Lung (tissue), 12 donors: ENCODE results near the gene DENND5A. TPM values are rescaled to one million over a fixed set of nuclear protein-coding genes. Genes with fewer than 3 reads are reported as not detected.

Experiments used
- ATAC-seq: fragments of 200-7000 bp; cut with Tn5 transposase; one replicate; pipeline ENCODE4 v1.9.1; 2020; ENCODE audit warnings: moderate number of reproducible peaks; ENCODE audit not compliant: insufficient read depth, low FRiP score
- DNase-seq, 3 donors: peaks; one replicate each; pipeline ENCODE4 v3.0.0-alpha.2; 2013 to 2017
- H3K27ac ChIP-seq, 2 donors: one replicate each; pipeline ENCODE4 v1.5.1; 2013; ENCODE audit warnings: mild to moderate bottlenecking in 2 of 2, moderate library complexity in 2 of 2, control low read depth in 1 of 2, inconsistent platforms in 1 of 2, low read depth in 1 of 2, low read length in 1 of 2
- H3K27me3 ChIP-seq, 3 donors: one replicate each; pipeline ENCODE4 v1.5.1; 2013; ENCODE audit warnings: low read length in 2 of 3; ENCODE audit not compliant: control insufficient read depth in 3 of 3, insufficient read depth in 3 of 3
- H3K36me3 ChIP-seq, 4 donors: one replicate each; pipeline ENCODE4 v1.5.1; 2013; ENCODE audit warnings: low read length in 4 of 4, mild to moderate bottlenecking in 1 of 4, moderate library complexity in 1 of 4; ENCODE audit not compliant: control insufficient read depth in 4 of 4, insufficient read depth in 4 of 4
- H3K4me1 ChIP-seq, 5 donors: one replicate each; pipeline ENCODE4 v1.5.1; 2013; ENCODE audit warnings: low read length in 5 of 5, mild to moderate bottlenecking in 2 of 5, moderate library complexity in 1 of 5; ENCODE audit not compliant: control insufficient read depth in 5 of 5, insufficient read depth in 5 of 5
- H3K4me3 ChIP-seq: one replicate; pipeline ENCODE4 v1.5.1; 2013; ENCODE audit warnings: mild to moderate bottlenecking, control low read depth, moderate library complexity
- H3K9ac ChIP-seq, 2 donors: one replicate each; pipeline ENCODE4 v1.5.1; 2013; ENCODE audit warnings: low read length in 2 of 2, control low read depth in 1 of 2; ENCODE audit not compliant: insufficient read depth in 1 of 2
- H3K9me3 ChIP-seq, 4 donors: one replicate each; pipeline ENCODE4 v1.5.1; 2013; ENCODE audit warnings: low read length in 3 of 4, mild to moderate bottlenecking in 1 of 4, moderate library complexity in 1 of 4; ENCODE audit not compliant: control insufficient read depth in 4 of 4, insufficient read depth in 3 of 4
- WGBS, 2 donors: extraction: QIAGEN DNeasy Blood & Tissue Kit; methylation state at CpG; one replicate each; pipeline ENCODE4 v1.1.7; 2013; 5-methylcytosine and 5-hydroxymethylcytosine counted together
- polyA plus RNA-seq, 2 donors: library from polyadenylated mRNA; stranded (reverse); fragments of 200-250 nt; gene quantifications; one replicate each; pipeline ENCODE4 v1.2.1, GENCODE V29; 2013
- total RNA-seq, 2 donors: library from RNA; depleted of rRNA in 1 of 2; stranded (reverse); fragments of >200 nt in 1 of 2; gene quantifications; one replicate each; pipeline ENCODE4 v1.2.1, GENCODE V29; 2014 to 2021
- TF ChIP-seq, protein P1 (sequence below): IDR thresholded peaks from 2 replicates; pipeline ENCODE4 v1.5.1; 2012; ENCODE audit warnings: mild to moderate bottlenecking; ENCODE audit errors: control extremely low read depth, extremely low read depth
- donor health status: control.
- donor health status: control.
- donor health status: Bipolar disorder and iron deficiency.
- donor health status: healthy.
- donor health status: DM: yes; HTN: yes; CAD: no.

The DENND5A gene
- total and polyA plus RNA-seq, 4 donors, result 20.8 to 152 (median 112) TPM

DNA sequence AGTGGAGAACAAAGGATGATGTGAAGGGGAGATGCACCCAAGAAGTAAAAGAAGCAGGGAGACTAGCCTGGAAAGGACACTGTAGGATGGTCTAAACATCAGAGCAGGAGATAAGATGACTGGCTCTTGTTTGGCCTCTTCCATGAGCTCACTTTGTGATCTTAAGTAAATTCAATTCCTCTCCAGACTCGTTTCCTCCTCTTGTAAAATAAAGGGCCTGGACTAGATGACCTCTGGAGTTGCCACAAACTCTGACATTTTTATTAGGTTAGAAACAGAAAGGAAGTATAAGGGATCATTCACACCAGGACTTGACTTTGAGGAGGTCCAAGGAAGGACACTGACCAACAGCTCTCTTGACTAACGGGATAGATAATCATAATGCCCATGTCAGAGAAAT, 113.5 kb downstream of the DENND5A start:
- H3K4me3 ChIP-seq, result no peak overlapping the region
- peaks cover 0 to 2% (median 0%) of the 10 kb centered on the region in 5 donors for H3K4me1 ChIP-seq
- H3K27ac ChIP-seq, result no peak overlapping the region
- ATAC-seq (no peak), DNase-seq (no peak)
- H3K36me3 ChIP-seq, result peaks cover 28 to 49% (median 37%) of the 10 kb centered on the region in 4 donors
- H3K9me3 ChIP-seq, result peaks cover 0 to 2% (median 0%) of the 10 kb centered on the region in 4 donors
- no peaks in the 10 kb centered on the region for H3K27me3 ChIP-seq
- H3K9ac ChIP-seq, result no peak overlapping the region
- 72 to 85% methylated on average over 2 of the region's 2 CpGs for WGBS, 2 donors
- TF ChIP-seq, protein P1, sequence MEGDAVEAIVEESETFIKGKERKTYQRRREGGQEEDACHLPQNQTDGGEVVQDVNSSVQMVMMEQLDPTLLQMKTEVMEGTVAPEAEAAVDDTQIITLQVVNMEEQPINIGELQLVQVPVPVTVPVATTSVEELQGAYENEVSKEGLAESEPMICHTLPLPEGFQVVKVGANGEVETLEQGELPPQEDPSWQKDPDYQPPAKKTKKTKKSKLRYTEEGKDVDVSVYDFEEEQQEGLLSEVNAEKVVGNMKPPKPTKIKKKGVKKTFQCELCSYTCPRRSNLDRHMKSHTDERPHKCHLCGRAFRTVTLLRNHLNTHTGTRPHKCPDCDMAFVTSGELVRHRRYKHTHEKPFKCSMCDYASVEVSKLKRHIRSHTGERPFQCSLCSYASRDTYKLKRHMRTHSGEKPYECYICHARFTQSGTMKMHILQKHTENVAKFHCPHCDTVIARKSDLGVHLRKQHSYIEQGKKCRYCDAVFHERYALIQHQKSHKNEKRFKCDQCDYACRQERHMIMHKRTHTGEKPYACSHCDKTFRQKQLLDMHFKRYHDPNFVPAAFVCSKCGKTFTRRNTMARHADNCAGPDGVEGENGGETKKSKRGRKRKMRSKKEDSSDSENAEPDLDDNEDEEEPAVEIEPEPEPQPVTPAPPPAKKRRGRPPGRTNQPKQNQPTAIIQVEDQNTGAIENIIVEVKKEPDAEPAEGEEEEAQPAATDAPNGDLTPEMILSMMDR, result no peak

DNA sequence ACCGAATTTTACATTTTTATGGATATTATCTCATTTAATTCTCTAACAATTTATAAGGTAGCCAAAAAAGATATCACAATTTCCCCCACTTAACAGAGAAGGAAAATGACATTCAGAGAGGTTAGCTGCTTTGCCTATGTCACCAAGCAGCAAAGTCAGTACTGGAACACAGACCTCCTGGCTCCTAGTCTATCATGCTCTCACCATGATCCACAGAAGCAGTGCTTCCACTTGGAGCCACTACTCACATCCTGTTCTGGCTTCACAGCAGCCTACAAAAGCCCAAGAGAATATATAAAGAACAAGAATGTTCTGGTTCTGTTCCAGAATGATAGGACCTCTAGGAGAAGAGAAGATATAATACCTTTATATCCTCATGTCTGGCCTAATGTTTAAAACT, 114.2 kb downstream of the DENND5A start:
- no peaks in the 10 kb centered on the region for H3K27me3 ChIP-seq
- H3K36me3 ChIP-seq, result peaks cover 33 to 52% (median 42%) of the 10 kb centered on the region in 4 donors
- WGBS, 2 donors, result 78 to 90% methylated on average over 1 of the region's 1 CpG
- H3K9me3 ChIP-seq, result peaks cover 0 to 2% (median 0%) of the 10 kb centered on the region in 4 donors
- H3K4me3 ChIP-seq, result no peak overlapping the region
- TF ChIP-seq, protein P1, result no peak
- no peak overlapping the region for H3K27ac ChIP-seq
- peaks cover 0 to 2% (median 0%) of the 10 kb centered on the region in 5 donors for H3K4me1 ChIP-seq
- DNase-seq, result no peak
- H3K9ac ChIP-seq, result no peak overlapping the region
- ATAC-seq, result no peak

DNA sequence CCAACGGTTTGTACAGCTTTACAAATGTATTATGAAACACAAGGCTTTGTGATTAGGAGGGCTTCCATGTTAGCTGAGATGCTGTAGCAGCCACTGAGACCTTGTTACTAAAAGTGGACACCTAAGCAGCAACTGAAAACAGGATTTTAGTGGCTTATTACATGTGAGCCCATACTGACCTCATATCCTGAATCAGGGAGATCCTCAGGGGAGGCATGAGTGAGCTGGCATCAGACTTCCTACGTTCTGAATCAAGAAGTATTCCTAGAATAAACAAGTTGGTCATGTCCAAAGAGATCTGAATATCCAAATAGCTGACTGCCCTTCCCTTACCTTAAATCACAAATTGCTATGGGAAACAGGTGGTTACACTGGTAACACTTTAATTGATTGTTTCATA, 114.6 kb downstream of the DENND5A start:
- peak overlapping the region; percentile 12 to 33 for H3K27ac ChIP-seq
- TF ChIP-seq, protein P1, result no peak
- H3K4me3 ChIP-seq, result no peak overlapping the region
- H3K9me3 ChIP-seq, result peaks cover 0 to 2% (median 0%) of the 10 kb centered on the region in 4 donors
- H3K9ac ChIP-seq, result no peak overlapping the region
- 66 to 79% methylated on average over 2 of the region's 2 CpGs for WGBS, 2 donors
- peaks cover 33 to 50% (median 45%) of the 10 kb centered on the region in 4 donors for H3K36me3 ChIP-seq
- H3K4me1 ChIP-seq, result peaks cover 0 to 2% (median 0%) of the 10 kb centered on the region in 5 donors
- no peak for ATAC-seq
- DNase-seq, result no peak
- H3K27me3 ChIP-seq, result no peaks in the 10 kb centered on the region

DNA sequence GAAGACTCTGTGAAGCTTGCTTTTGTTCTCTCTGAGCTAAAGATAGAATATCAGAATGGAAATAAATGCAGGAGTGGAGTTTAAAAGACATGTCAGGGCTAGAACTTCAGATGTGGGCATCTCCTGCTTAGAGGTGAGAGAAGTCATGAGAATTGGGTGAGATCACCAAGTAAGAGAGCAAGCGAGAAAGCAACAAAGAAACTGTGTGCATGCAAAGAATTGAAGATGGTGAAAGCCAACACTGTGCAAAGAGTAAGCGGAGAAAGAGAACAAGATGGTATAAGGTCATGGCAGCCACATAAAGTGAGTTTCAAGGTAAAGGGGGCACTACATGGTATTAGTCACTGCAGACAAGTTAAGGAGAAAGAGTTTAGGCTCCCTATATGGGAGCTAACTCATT, 116.4 kb downstream of the DENND5A start:
- WGBS, 2 donors, result 91 to 99% methylated on average over 2 of the region's 2 CpGs
- H3K36me3 ChIP-seq, result peaks cover 38 to 60% (median 57%) of the 10 kb centered on the region in 4 donors
- ATAC-seq, result no peak

More for the DNA sequence above, 116.4 kb downstream of the DENND5A start:
- Histone ChIP-seq H3K27me3 (no peaks in the 10 kb centered on the region), H3K4me1 (peaks cover 0 to 2% (median 0%) of the 10 kb centered on the region in 5 donors), H3K27ac (no peak overlapping the region), H3K4me3 (no peak overlapping the region), H3K9ac (no peak overlapping the region), H3K9me3 (peaks cover 0 to 2% (median 0%) of the 10 kb centered on the region in 4 donors)
- TF ChIP-seq, protein P1, result no peak
- no peak for DNase-seq
